Fibroblast of lung (primary cell): ENCODE results near the gene SDHA.

Experiments
- CTCF ChIP-seq, 2 donors: IDR thresholded peaks in 1 of 2; conservative IDR thresholded peaks in 1 of 2; 1 replicate in 1 of 2; 2 replicates in 1 of 2; pipeline ENCODE4 v1.5.1; 2011 to 2012; ENCODE audit warnings: low read length in 2 of 2, control low read depth in 1 of 2, inconsistent platforms in 1 of 2, low read depth in 1 of 2, mild to moderate bottlenecking in 1 of 2
- EZH2 ChIP-seq: IDR thresholded peaks from 2 replicates; pipeline ENCODE4 v1.5.1; 2012; ENCODE audit warnings: low read length, control low read depth, mild to moderate bottlenecking; ENCODE audit errors: missing control alignments

DNA sequence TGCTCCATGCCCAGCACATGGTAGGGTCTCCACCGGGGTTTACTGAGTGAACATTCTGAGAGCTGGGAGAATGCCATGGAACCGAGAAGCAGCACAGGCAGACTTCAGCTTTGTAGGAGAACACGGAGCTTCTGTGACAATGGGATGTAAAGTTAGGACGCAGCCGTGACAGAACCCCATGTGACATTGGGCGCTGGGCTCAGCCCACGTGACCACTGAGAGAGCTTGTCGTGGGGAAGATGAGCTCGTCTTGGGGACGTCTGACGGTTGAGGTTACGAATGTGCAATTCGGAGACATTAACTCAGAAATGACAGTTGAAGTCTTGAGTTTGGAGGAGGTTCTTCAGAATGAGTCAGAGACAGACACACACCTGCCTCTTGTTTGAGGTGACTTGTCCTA lies 13.5 kb downstream of the SDHA start:
- TF ChIP-seq CTCF (conservative IDR thresholded peaks at IDR 0.05 in 1 of 2, IDR thresholded peaks at IDR 0.05 in 1 of 2; ENCODE audit: low read depth in 1 of 2, low read length in 2 of 2): no peak
- no peak for TF ChIP-seq EZH2
